GM18517 (cell line): ENCODE results near the gene C19orf53.
"Not testable (repeated sequence)": the region's sequence is repeated elsewhere in the genome, so short reads cannot be mapped to it uniquely, and the experiment has no call there.

Experiments
- ATAC-seq: cut with Tn5 transposase; IDR thresholded peaks from one replicate; pipeline ENCODE4 v1.9.1; 2021; ENCODE audit warnings: mild to moderate bottlenecking, moderate library complexity; ENCODE audit not compliant: unreplicated experiment

Gene C19orf53

GRCh38 chr19:13774217-13775191 is at the start of gene C19orf53:
C19orf53 (plus strand) TSS chr19:13774456; CDS start chr19:13774478, 22 bp downstream.
- peak; percentile 71 for ATAC-seq

- ATAC-seq, result no peak
These were observed 47.9 kb upstream of the C19orf53 start for GRCh38 chr19:13726323-13726722.

GRCh38 chr19:13727798-13728197 is 46.5 kb upstream of the C19orf53 start:
- no peak for ATAC-seq

- ATAC-seq, result no peak
These were observed 44.4 kb upstream of the C19orf53 start for GRCh38 chr19:13729859-13730258.

- peak; percentile 90 for ATAC-seq
These were observed 42.9 kb upstream of the C19orf53 start for GRCh38 chr19:13731147-13731964.

GRCh38 chr19:13732337-13732736 is 41.9 kb upstream of the C19orf53 start:
- ATAC-seq, result no peak

GRCh38 chr19:13734751-13735150 is 39.5 kb upstream of the C19orf53 start:
- no peak for ATAC-seq

GRCh38 chr19:13738073-13738472 is 36.2 kb upstream of the C19orf53 start:
- ATAC-seq, result no peak

- ATAC-seq, result no peak
These were observed 32.4 kb upstream of the C19orf53 start for GRCh38 chr19:13741893-13742292.

- ATAC-seq, result no peak
These were observed 31.5 kb upstream of the C19orf53 start for GRCh38 chr19:13742756-13743155.

- no peak for ATAC-seq
These were observed 30.1 kb upstream of the C19orf53 start for GRCh38 chr19:13744174-13744573.

GRCh38 chr19:13747098-13747453 is 27.2 kb upstream of the C19orf53 start:
- no peak for ATAC-seq

GRCh38 chr19:13748169-13748828 is 26.0 kb upstream of the C19orf53 start:
- no peak for ATAC-seq

GRCh38 chr19:13751436-13751835 is 22.8 kb upstream of the C19orf53 start:
- no peak for ATAC-seq

- not testable (repeated sequence) for ATAC-seq
These were observed 20.6 kb upstream of the C19orf53 start for GRCh38 chr19:13753622-13754021.

- ATAC-seq, result no peak
These were observed 18.0 kb upstream of the C19orf53 start for GRCh38 chr19:13756210-13756609.

- no peak for ATAC-seq
These were observed 16.2 kb upstream of the C19orf53 start for GRCh38 chr19:13757805-13758772.

- ATAC-seq, result no peak
These were observed 15.5 kb upstream of the C19orf53 start for GRCh38 chr19:13758795-13759194.

- no peak for ATAC-seq
These were observed 12.8 kb upstream of the C19orf53 start for GRCh38 chr19:13761423-13761822.

- ATAC-seq, result no peak
These were observed 11.5 kb upstream of the C19orf53 start for GRCh38 chr19:13762635-13763235.
